Common myeloid progenitor, CD34-positive (primary cell): ENCODE results near the gene MYO1F.
A peak's percentile ranks its signal among the peaks of the same experiment; 100 is the strongest.
"Not testable (repeated sequence)": the region's sequence is repeated elsewhere in the genome, so short reads cannot be mapped to it uniquely, and the experiment has no call there.

ENCODE experiments used
- CTCF ChIA-PET: fragments of 350-600 bp; sonication (Branson Sonifier 250); formaldehyde crosslinking; loops from one replicate; lab custom pipeline; 2021; ENCODE audit warnings: antibody characterized with exemption; lab: Charles Lee
- POLR2A ChIA-PET: fragments of 350-600 bp; sonication (Branson Sonifier 250); formaldehyde crosslinking; loops from one replicate; lab custom pipeline; 2021; ENCODE audit warnings: antibody characterized with exemption; lab: Charles Lee
- DNase-seq, 3 donors: peaks; one replicate each; pipeline versions ENCODE4 v3.0.0 to v3.0.0-alpha.2; 2013
- H3K27ac ChIP-seq, 2 experiments: 1 replicate in 1 of 2; 2 replicates in 1 of 2; pipeline ENCODE4 v1.7.0; 2013; ENCODE audit warnings: inconsistent platforms in 2 of 2, low read length in 2 of 2, mild to moderate bottlenecking in 2 of 2, low read depth in 1 of 2, moderate library complexity in 1 of 2; ENCODE audit not compliant: severe bottlenecking in 2 of 2, insufficient read depth in 1 of 2, poor library complexity in 1 of 2
- H3K27me3 ChIP-seq, 5 experiments: replicated peaks in 2 of 5; 1 replicate in 3 of 5; 2 replicates in 2 of 5; pipeline versions ENCODE4 v1.6.1 to v1.7.0; 2013; ENCODE audit warnings: low read length in 4 of 5, mild to moderate bottlenecking in 2 of 5, moderate library complexity in 2 of 5, inconsistent platforms in 1 of 5; ENCODE audit not compliant: insufficient read depth in 5 of 5, control insufficient read depth in 4 of 5
- H3K36me3 ChIP-seq, 4 experiments: 1 replicate in 2 of 4; 2 replicates in 2 of 4; pipeline versions ENCODE4 v1.6.1 to v1.7.0; 2013; ENCODE audit warnings: low read length in 3 of 4, control low read depth in 1 of 4, mild to moderate bottlenecking in 1 of 4; ENCODE audit not compliant: control insufficient read depth in 4 of 4, insufficient read depth in 4 of 4
- H3K4me1 ChIP-seq, 4 experiments: 1 replicate in 3 of 4; 2 replicates in 1 of 4; pipeline versions ENCODE4 v1.6.1 to v1.7.1; 2013; ENCODE audit warnings: low read length in 3 of 4, mild to moderate bottlenecking in 3 of 4, control low read depth in 1 of 4, inconsistent platforms in 1 of 4, moderate library complexity in 1 of 4; ENCODE audit not compliant: control insufficient read depth in 4 of 4, insufficient read depth in 4 of 4; ENCODE audit errors: control extremely low read depth in 1 of 4
- H3K4me3 ChIP-seq, 7 experiments: 1 replicate in 4 of 7; 2 replicates in 3 of 7; pipeline versions ENCODE4 v1.5.1 to v1.7.0; 2013; ENCODE audit warnings: mild to moderate bottlenecking in 7 of 7, low read length in 6 of 7, moderate library complexity in 6 of 7, inconsistent platforms in 2 of 7, low read depth in 2 of 7, control low read depth in 1 of 7; ENCODE audit not compliant: insufficient read depth in 4 of 7, control insufficient read depth in 1 of 7; ENCODE audit errors: extremely low read depth in 1 of 7
- H3K9me3 ChIP-seq, 5 experiments: 1 replicate in 4 of 5; 2 replicates in 1 of 5; pipeline versions ENCODE4 v1.6.1 to v1.7.1; 2013; ENCODE audit warnings: low read length in 4 of 5, mild to moderate bottlenecking in 2 of 5, inconsistent platforms in 1 of 5, low read depth in 1 of 5, moderate library complexity in 1 of 5; ENCODE audit not compliant: control insufficient read depth in 4 of 5, insufficient read depth in 2 of 5; ENCODE audit errors: control extremely low read depth in 1 of 5
- WGBS: methylation state at CpG from one replicate; pipeline ENCODE4 v1.1.5; 2013; ENCODE audit not compliant: insufficient coverage; 5-methylcytosine and 5-hydroxymethylcytosine counted together

MYO1F gene

GRCh38 chr19:8578642-8579265, 1.5 kb upstream of the MYO1F start:
- no peak overlapping the region for H3K27ac ChIP-seq
- no peaks in the 10 kb centered on the region for H3K9me3 ChIP-seq
- ChIA-PET POLR2A (interaction anchor here (0.9 to 1.9 kb wide), 2 partner anchors 10 to 65 kb away, joined by 3 to 8 read pairs; partner anchors contain the start of gene ZNF414), CTCF (interaction anchor here (0.9 to 7.4 kb wide), 27 partner anchors 11 to 222 kb away, joined by 3 to 96 read pairs (median 5); partner anchors contain the start of gene ZNF414)
- peak overlapping the region in 3 of 7 experiments; percentile 23 to 44 (median 26) for H3K4me3 ChIP-seq
- peak; percentile 71 to 86 (median 81) for DNase-seq
- 26% methylated on average over 13 of the region's 17 CpGs for WGBS
- H3K27me3 ChIP-seq: no peaks in the 10 kb centered on the region
- peaks cover 0 to 3% (median 0%) of the 10 kb centered on the region in 4 experiments for H3K36me3 ChIP-seq
- peaks cover 14 to 60% (median 53%) of the 10 kb centered on the region in 4 experiments for H3K4me1 ChIP-seq

GRCh38 chr19:8577741-8578140, 499 bp upstream of the MYO1F start:
- peak overlapping the region in 1 of 2 experiments; percentile 70 for H3K27ac ChIP-seq
- 100% methylated on average over 1 of the region's 4 CpGs for WGBS
- CTCF ChIA-PET: interaction anchor here (0.9 to 7.4 kb wide), 21 partner anchors 9 to 221 kb away, joined by 3 to 96 read pairs (median 7); partner anchors contain the start of gene ZNF414
- no peaks in the 10 kb centered on the region for H3K27me3 ChIP-seq
- POLR2A ChIA-PET: interaction anchor here (0.6 to 2.1 kb wide), 5 partner anchors 9 to 507 kb away, joined by 3 to 6 read pairs (median 3); no protein-coding TSS in a partner anchor
- H3K9me3 ChIP-seq: no peaks in the 10 kb centered on the region
- H3K4me3 ChIP-seq: peak overlapping the region in 6 of 7 experiments; percentile 56 to 89 (median 74)
- no peak for DNase-seq
- H3K4me1 ChIP-seq: peaks cover 14 to 68% (median 55%) of the 10 kb centered on the region in 4 experiments
- H3K36me3 ChIP-seq: peaks cover 0 to 4% (median 0%) of the 10 kb centered on the region in 4 experiments

GRCh38 chr19:8576273-8576993, 809 bp downstream of the MYO1F start:
- ChIA-PET POLR2A (interaction anchor here (1.0 to 2.1 kb wide), 2 partner anchors 62 to 89 kb away, joined by 4 to 6 read pairs; partner anchors contain the start of gene ZNF414), CTCF (interaction anchor here (1.1 to 7.4 kb wide), 12 partner anchors 9 to 117 kb away, joined by 3 to 96 read pairs (median 18); partner anchors contain the start of gene ZNF414)
- H3K4me3 ChIP-seq: peak overlapping the region; percentile 27 to 89 (median 66)
- H3K9me3 ChIP-seq: no peaks in the 10 kb centered on the region
- peaks cover 0 to 7% (median 0%) of the 10 kb centered on the region in 4 experiments for H3K36me3 ChIP-seq
- WGBS: 11% methylated on average over 18 of the region's 19 CpGs
- peak overlapping the region in 1 of 2 experiments; percentile 70 for H3K27ac ChIP-seq
- DNase-seq: peak; percentile 74 to 92 (median 92)
- no peaks in the 10 kb centered on the region for H3K27me3 ChIP-seq
- peaks cover 14 to 79% (median 63%) of the 10 kb centered on the region in 4 experiments for H3K4me1 ChIP-seq

GRCh38 chr19:8575467-8575997, 1.7 kb downstream of the MYO1F start:
- H3K4me1 ChIP-seq: peaks cover 14 to 83% (median 66%) of the 10 kb centered on the region in 4 experiments
- peak overlapping the region; percentile 25 to 61 for H3K27ac ChIP-seq
- peak overlapping the region in 6 of 7 experiments; percentile 56 to 89 (median 74) for H3K4me3 ChIP-seq
- 65% methylated on average over 6 of the region's 10 CpGs for WGBS
- H3K9me3 ChIP-seq: no peaks in the 10 kb centered on the region
- H3K36me3 ChIP-seq: peaks cover 0 to 7% (median 0%) of the 10 kb centered on the region in 4 experiments
- no peaks in the 10 kb centered on the region for H3K27me3 ChIP-seq
- POLR2A ChIA-PET: no interaction called here
- peak in 2 of 3 donors; percentile 61 to 71 for DNase-seq
- CTCF ChIA-PET: interaction anchor here (1.2 to 7.4 kb wide), 6 partner anchors 16 to 118 kb away, joined by 3 to 59 read pairs (median 25); partner anchors contain the start of gene ZNF414

- H3K9me3 ChIP-seq, H3K27me3 ChIP-seq, H3K4me3 ChIP-seq, H3K27ac ChIP-seq, H3K36me3 ChIP-seq, DNase-seq, POLR2A ChIA-PET: not testable (repeated sequence)
- CTCF ChIA-PET: interaction anchor here (1.2 kb wide), 1 partner anchor 87 kb away, joined by 3 read pairs; no protein-coding TSS in a partner anchor
- peaks cover 14 to 86% (median 70%) of the 10 kb centered on the region in 4 experiments for H3K4me1 ChIP-seq
- WGBS: 100% methylated on average over 2 of the region's 7 CpGs
Measured at GRCh38 chr19:8574619-8574922, 2.7 kb downstream of the MYO1F start.

GRCh38 chr19:8573316-8573715, 3.9 kb downstream of the MYO1F start:
- Histone ChIP-seq H3K27ac (no peak overlapping the region), H3K4me3 (no peak overlapping the region), H3K4me1 (peaks cover 17 to 88% (median 73%) of the 10 kb centered on the region in 4 experiments), H3K27me3 (no peaks in the 10 kb centered on the region), H3K9me3 (no peaks in the 10 kb centered on the region), H3K36me3 (peaks cover 0 to 13% (median 0%) of the 10 kb centered on the region in 4 experiments)
- DNase-seq: no peak
- WGBS: 97% methylated on average over 3 of the region's 7 CpGs
- POLR2A ChIA-PET: no interaction called here
- CTCF ChIA-PET: interaction anchor here (12.1 kb wide), 1 partner anchor 6 kb away, joined by 96 read pairs; the partner anchor contains the start of gene MYO1F
